ENCODE data around the gene FAM177B.

DNA sequence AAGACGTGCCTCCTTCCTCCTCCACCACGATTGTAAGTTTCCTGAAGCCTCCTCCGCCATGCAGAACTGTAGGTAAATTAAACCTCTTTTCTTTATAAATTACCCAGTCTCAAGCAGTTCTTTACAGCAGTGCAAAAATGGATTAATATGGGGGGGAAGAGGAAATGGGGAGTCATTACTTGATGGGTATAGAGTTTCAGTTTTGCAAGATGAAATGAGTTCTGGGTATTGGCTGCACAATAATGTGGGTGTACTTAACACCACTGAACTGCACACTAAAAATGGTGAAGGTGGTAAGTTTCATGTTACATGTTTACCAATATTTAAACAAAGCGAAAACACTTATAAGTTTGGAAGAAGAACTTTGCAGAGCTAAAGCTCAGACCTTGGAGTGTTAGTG lies 53.5 kb downstream of the FAM177B start:
- TF ChIP-seq, protein P1, sequence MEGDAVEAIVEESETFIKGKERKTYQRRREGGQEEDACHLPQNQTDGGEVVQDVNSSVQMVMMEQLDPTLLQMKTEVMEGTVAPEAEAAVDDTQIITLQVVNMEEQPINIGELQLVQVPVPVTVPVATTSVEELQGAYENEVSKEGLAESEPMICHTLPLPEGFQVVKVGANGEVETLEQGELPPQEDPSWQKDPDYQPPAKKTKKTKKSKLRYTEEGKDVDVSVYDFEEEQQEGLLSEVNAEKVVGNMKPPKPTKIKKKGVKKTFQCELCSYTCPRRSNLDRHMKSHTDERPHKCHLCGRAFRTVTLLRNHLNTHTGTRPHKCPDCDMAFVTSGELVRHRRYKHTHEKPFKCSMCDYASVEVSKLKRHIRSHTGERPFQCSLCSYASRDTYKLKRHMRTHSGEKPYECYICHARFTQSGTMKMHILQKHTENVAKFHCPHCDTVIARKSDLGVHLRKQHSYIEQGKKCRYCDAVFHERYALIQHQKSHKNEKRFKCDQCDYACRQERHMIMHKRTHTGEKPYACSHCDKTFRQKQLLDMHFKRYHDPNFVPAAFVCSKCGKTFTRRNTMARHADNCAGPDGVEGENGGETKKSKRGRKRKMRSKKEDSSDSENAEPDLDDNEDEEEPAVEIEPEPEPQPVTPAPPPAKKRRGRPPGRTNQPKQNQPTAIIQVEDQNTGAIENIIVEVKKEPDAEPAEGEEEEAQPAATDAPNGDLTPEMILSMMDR (conservative IDR thresholded peaks at IDR 0.05; ENCODE audit: low read length): no peak
- TF ChIP-seq EZH2phosphoT487 (IDR thresholded peaks at IDR 0.05; ENCODE audit: borderline replicate concordance): no peak
